ENCODE measurements around the gene GNAT1. TPM values are rescaled to one million over a fixed set of nuclear protein-coding genes. Genes with fewer than 3 reads are reported as not detected.

The GNAT1 gene
- total and polyA plus RNA-seq, 2 of the 13 experiments (the other 11 are each of a cell fraction or from before 2014, with no cell fraction given), result 0.15 TPM; not detected in 1

- TF ChIP-seq ARID5B (CRISPR knock-in tag; IDR thresholded peaks at IDR 0.05) (0 out of 2 replicates have a peak, but pooled peaks have one; percentile 8), ZNF747 (CRISPR knock-in tag; IDR thresholded peaks at IDR 0.05; ENCODE audit: borderline replicate concordance) (no peak), PATZ1 (CRISPR knock-in tag; IDR thresholded peaks at IDR 0.05) (peak; percentile 44; the same call in 1 of the 2 replicates), ZNF207 (IDR thresholded peaks at IDR 0.05; ENCODE audit: borderline replicate concordance) (no peak), SETDB1 (CRISPR knock-in tag; IDR thresholded peaks at IDR 0.05; ENCODE audit: borderline replicate concordance) (no peak), CREB3 (CRISPR knock-in tag; IDR thresholded peaks at IDR 0.05) (no peak), E2F2 (CRISPR knock-in tag; IDR thresholded peaks at IDR 0.05; ENCODE audit: borderline replicate concordance) (no peak), SMAD3 (CRISPR knock-in tag; IDR thresholded peaks at IDR 0.05) (0 out of 2 replicates have a peak, but pooled peaks have one; percentile 33), CTCF (CRISPR knock-in tag; IDR thresholded peaks at IDR 0.05) (peak; percentile 97), SMAD1 (CRISPR knock-in tag; IDR thresholded peaks at IDR 0.05; ENCODE audit: borderline replicate concordance, low read depth) (no peak), KLF11 (CRISPR knock-in tag; IDR thresholded peaks at IDR 0.05) (no peak), EEA1 (CRISPR knock-in tag; IDR thresholded peaks at IDR 0.05; ENCODE audit: borderline replicate concordance) (no peak), ZNF564 (CRISPR knock-in tag; IDR thresholded peaks at IDR 0.05) (no peak), SRF (IDR thresholded peaks at IDR 0.05; ENCODE audit: low read depth, low read length) (no peak), MED1 (CRISPR knock-in tag; IDR thresholded peaks at IDR 0.05) (peak; percentile 45; the same call in 1 of the 2 replicates), NONO (IDR thresholded peaks at IDR 0.05) (no peak), NONO (CRISPR knock-in tag; conservative IDR thresholded peaks at IDR 0.05) (0 out of 2 replicates have a peak, but pooled peaks have one; percentile 21), CENPX (CRISPR knock-in tag; IDR thresholded peaks at IDR 0.05) (no peak), MED8 (CRISPR knock-in tag; IDR thresholded peaks at IDR 0.05; ENCODE audit: insufficient replicate concordance) (peak; percentile 32), TRIM24 (CRISPR knock-in tag; IDR thresholded peaks at IDR 0.05) (no peak), KDM2A (CRISPR knock-in tag; IDR thresholded peaks at IDR 0.05; ENCODE audit: borderline replicate concordance, low read depth) (peak; percentile 81), KMT2B (CRISPR knock-in tag; IDR thresholded peaks at IDR 0.05) (no peak)
These were observed 2.1 kb upstream of the GNAT1 start (continued) for GRCh38 chr3:50189274-50189673.

Measured in HepG2 (cell line).